ENCODE measurements around the gene CLTCL1.

Gene CLTCL1

DNA sequence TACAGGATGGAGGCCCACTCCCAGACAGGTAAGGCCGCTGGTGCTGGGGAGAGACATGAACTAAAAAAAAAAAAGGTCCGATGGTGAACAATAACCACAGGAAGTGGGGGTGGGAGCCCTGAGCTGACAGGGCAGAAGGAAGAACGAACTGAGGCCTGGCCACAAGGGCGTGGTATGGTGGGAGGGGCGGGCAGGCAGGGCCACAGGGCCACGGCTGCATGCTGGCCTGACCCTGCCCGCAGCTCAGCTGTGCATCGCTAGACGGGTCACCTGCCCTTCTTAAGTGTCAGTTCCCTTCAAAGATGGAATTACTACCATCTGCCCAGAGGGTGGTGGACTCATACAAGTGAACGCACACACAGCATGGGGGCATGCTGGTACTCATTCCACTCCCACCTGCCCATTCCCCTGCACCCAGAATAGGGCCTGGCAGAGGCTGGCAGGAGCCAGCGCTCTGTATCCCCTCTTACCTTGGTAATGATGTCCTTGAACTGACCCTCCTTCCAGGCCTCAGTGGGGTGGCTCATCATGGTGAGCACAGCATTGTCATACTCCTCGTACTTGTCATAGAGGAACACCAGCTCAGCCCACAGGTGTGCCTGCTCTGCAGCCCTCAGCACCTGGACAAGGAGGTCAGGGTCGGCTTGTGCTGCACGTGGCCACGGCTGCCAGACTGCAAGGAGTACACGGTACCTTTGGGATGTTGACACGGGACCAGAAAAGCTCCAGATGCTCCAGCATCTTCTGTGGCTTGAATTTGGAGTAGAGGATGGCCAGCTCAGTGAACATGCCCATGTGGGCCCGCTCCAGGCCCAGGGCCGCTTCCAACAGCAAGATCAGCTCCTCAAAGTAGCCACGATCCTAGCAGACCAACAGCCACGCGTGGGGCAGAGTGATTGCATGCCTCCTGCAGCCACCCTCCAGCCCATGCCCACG, 95.5 kb downstream of the CLTCL1 start:
- no peak for DNase-seq (ENCODE audit: low read depth)

- DNase-seq (ENCODE audit: low read depth): no peak
Measured at GRCh38 chr22:19194766-19195536, 96.6 kb downstream of the CLTCL1 start.

DNA sequence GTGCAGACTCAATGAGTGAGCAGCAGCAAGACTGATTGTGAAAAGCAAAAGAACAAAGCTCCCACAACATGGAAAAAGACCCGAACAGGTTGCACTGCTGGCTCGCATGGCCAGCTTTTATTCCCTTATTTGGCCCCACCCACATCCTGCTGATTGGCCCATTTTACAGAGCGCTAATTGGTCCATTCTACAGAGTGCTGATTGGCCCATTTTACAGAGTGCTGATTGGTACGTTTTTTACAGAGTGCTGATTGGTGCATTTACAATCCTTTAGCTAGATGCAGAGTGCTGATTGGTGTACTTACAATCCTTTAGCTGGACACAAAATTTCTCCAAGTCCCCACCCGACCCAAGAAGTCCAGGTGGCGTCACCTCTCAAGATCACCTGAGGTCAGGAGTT, 97.6 kb downstream of the CLTCL1 start:
- no peak for DNase-seq (ENCODE audit: low read depth)

DNA sequence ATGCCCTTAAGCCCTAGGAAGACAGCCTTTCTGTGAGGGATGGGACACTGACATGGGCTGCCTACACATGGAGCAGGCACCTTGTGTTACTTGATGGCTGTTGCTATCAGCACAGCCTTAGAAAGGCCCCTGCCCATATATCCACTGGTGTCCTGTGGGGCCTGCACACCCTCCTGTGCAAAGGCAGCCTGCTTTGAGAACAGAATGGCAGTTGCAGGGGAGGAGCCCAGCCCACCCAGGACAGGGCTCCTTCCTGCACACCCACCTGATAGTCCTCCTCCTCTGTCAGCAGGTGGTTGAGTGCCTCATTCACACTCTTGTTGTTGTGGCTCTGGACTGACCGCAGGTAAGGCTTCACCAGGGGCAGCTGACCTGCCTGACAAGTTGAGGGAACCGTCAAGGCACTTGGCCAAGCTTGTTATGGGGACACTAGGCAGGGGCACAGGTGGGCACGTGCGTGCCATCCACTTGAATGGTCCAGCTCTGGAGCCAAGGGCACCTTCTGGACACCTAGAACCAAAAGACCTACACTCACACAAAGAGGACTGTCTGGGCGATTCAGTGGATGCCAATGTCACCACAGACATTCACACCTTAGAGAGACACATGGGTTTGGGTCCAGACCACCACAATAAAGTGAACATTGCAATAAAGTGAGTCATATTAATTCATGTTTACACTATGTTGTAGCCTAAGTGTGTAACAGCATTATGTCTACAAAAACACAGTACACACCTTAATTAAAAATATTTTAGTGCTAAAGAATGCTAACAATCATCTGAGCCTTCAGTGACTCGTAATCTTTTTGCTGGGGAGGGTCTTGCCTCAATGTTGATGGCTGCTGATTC, 103.6 kb downstream of the CLTCL1 start:
- DNase-seq (ENCODE audit: low read depth): no peak

- DNase-seq (ENCODE audit: low read depth): no peak
Measured at GRCh38 chr22:19184276-19184997, 107.1 kb downstream of the CLTCL1 start.

DNA sequence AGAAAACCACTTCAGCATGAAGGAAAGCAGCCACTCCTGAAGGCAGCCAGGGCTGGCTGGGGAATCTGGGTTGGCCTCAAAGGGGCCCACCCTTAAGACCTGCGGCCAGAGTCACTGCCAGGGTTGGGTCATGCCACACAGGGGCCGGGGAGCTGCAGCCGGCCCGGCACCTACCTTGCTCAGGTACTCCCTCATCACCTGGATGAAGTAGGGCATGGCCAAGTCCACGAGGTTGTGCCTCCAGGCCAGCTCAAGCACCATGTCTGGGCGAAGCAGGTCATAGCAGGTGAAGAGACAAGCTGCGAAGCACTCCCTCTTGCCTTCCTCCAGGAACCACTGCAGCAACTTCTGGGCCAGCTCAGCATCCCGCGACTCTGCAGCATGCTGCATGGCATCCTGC, 108.3 kb downstream of the CLTCL1 start:
- no peak for DNase-seq (ENCODE audit: low read depth)

DNA sequence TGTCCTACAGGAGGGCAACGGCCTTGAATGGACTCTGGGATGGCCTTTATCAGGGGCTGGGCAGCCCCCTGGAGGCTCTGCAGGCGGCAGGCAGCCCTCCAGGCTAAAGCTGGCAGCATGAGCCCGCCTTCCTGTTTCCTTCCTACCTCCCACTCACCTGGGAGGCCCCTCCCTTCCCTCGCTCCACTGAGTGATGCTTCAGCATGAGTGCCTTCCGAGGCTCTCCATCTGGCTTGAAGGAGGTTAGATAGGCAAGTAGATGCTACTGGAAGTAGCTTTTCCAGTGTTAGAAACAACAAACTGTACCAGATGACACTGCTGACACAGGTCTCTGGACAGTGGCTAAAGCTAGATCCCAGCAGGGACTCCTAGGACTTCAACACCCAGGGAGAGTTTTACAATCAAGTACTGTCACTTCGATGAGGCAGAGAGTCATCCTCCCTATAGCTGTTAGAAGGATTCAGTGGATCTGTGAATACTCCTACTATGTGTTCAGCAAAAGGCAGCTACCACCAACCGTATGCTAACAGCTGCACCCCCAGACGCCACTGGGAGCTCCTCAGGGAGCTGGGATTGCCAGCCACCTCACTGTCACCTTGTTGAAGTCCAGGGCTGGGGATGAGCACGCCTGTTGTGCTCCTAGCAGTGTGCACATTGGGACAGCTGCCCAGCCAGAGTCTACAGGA, 108.9 kb downstream of the CLTCL1 start:
- DNase-seq (ENCODE audit: low read depth): no peak

- DNase-seq (ENCODE audit: low read depth): no peak
Measured at GRCh38 chr22:19181786-19182471, 109.6 kb downstream of the CLTCL1 start.

- DNase-seq (ENCODE audit: low read depth): no peak
Measured at GRCh38 chr22:19180740-19181410, 110.6 kb downstream of the CLTCL1 start.

- DNase-seq (ENCODE audit: low read depth): no peak
Measured at GRCh38 chr22:19180234-19180633, 111.3 kb downstream of the CLTCL1 start.

DNA sequence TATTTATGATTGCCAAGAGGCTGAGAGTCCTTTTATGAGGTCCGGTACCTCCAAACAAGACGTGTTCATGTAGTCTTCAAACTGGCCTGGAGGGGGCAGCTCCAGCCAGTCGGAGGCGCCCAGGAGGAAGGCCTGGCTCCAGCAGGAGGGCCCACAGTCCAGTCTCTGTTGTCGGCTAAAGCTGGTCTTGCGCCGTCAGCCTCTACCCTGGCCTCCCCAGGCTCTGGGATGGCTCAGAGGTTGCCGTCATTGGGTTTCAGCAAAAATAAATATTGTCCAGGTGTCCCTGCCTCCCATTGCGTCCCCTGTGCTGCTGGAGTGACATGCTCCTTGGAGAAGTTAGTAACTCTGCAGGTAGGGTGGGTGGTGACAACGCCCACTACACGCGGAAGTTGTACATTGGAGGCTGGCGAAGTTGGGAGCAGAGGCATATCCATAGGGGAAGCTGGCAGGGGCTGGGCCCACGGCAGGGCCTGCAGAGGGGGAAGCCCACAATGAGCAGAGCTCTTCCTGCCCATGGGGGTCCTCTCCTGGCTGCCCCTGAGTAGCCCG, 111.9 kb downstream of the CLTCL1 start:
- no peak for DNase-seq (ENCODE audit: low read depth)

DNA sequence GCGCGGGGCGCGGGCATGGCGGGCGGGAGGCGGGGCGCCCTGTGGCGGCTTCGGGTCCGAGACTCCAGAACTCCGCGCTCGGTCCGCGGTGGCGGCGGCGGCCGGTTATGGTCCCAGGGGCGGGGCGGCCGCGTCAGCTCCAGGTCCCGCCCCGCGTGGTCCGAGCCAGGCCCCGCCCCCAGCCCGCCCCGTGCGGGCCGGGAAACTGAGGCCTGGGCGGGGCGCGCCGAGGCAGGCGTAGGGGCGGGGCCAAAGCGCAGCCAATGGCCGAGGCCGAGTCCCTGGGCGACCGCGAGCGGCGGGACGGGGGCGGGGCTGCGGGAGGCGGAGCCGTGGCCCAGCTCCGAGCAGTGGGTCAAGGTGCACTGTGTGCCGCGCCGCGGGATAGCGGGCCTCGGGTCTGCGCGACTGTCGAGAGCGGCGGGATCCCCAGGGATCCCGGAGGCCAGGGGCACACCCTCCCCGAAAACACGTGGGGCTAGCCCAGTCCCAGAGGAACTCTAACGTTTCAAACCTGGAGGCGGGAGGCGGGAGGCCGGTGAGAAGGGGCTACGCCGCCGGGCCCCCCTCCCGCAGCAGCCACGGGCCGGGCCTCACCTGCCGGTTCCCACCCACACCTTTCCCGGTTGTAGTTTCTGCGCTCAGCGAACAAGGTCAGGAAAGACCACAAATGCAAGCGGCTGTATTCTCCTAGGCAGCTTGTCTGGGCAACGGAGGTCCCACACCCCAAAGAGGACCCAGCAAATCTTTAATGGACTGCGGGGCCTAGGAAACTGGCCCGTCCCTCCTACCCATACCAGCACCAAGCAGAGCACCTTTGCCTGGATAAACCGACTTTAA, 112.6 kb downstream of the CLTCL1 start, which contains the start of gene SLC25A1:
SLC25A1 (minus strand) TSS at position 80 of the 840 bp plus-strand sequence; CDS start at position 17, 63 bp downstream.
- peak; percentile 86 for DNase-seq (ENCODE audit: low read depth)

GRCh38 chr22:19178065-19178656, 113.4 kb downstream of the CLTCL1 start:
- DNase-seq (ENCODE audit: low read depth): peak; percentile 30

GRCh38 chr22:19177164-19178064, 114.1 kb downstream of the CLTCL1 start:
- no peak for DNase-seq (ENCODE audit: low read depth)

DNA sequence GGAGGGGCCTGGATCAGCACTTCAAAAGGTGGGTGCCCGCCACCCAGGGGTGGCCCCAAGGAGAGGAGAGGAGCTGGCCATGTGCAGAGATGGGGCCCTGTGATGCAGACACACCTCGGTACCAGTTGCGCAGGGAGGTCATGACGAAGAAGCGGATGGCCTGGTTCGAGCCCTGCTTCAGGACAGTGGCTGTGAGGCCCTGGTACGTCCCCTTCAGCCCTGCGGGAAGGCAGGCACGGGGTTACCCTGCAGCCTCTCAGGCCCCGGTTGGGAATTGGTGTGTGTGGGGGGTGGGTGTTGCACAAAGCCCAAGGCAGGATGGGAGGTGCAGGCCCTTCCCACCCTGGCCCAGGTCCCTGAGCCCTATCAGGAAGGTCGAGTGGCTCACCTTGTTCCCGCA, 114.8 kb downstream of the CLTCL1 start:
- no peak for DNase-seq (ENCODE audit: low read depth)

GRCh38 chr22:19176175-19176643, 115.3 kb downstream of the CLTCL1 start:
- DNase-seq (ENCODE audit: low read depth): no peak
